GM23338 (cell line): ENCODE results near the gene FCHO2. TPM values are rescaled to one million over a fixed set of nuclear protein-coding genes. Genes with fewer than 3 reads are reported as not detected.
"Not testable (repeated sequence)": the region's sequence is repeated elsewhere in the genome, so short reads cannot be mapped to it uniquely, and the experiment has no call there.

Experiments used
- ATAC-seq: fragments of 200-7000 bp; cut with Tn5 transposase; 3 replicates; pipeline ENCODE4 v1.9.1; 2020
- DNase-seq: peaks from one replicate; pipeline ENCODE4 v3.0.0-alpha.2; 2015; ENCODE audit warnings: low spot score
- H2AFZ ChIP-seq: fragments of 200-600 bp; sonication (generic); 2 replicates; pipeline ENCODE4 v1.8.0; 2016; ENCODE audit warnings: antibody characterized with exemption, mild to moderate bottlenecking, moderate library complexity
- H3F3A ChIP-seq: fragments of 200-600 bp; sonication (generic); replicated peaks from 2 replicates; pipeline ENCODE4 v1.8.0; 2017; ENCODE audit warnings: antibody characterized with exemption, mixed run types, low read depth
- H3K27ac ChIP-seq: fragments of 200-600 bp; sonication (generic); 2 replicates; pipeline ENCODE4 v1.6.1; 2016; ENCODE audit warnings: low read depth
- H3K27me3 ChIP-seq: fragments of 200-600 bp; sonication (generic); 2 replicates; pipeline ENCODE4 v1.8.0; 2016; ENCODE audit warnings: mild to moderate bottlenecking, mixed run types, moderate library complexity; ENCODE audit not compliant: insufficient read depth
- H3K36me3 ChIP-seq: fragments of 200-600 bp; sonication (generic); 2 replicates; pipeline ENCODE4 v1.8.0; 2016; ENCODE audit warnings: mild to moderate bottlenecking; ENCODE audit not compliant: insufficient read depth
- H3K4me1 ChIP-seq: fragments of 200-600 bp; sonication (generic); 2 replicates; pipeline ENCODE4 v1.8.0; 2016; ENCODE audit warnings: mild to moderate bottlenecking, moderate library complexity; ENCODE audit not compliant: insufficient read depth
- H3K4me2 ChIP-seq: fragments of 200-600 bp; sonication (generic); 2 replicates; pipeline ENCODE4 v1.7.1; 2017; ENCODE audit warnings: mixed run types
- H3K4me3 ChIP-seq: fragments of 200-600 bp; sonication (generic); 2 replicates; pipeline ENCODE4 v1.6.1; 2016; ENCODE audit warnings: mixed run types
- H3K79me2 ChIP-seq: fragments of 200-600 bp; sonication (generic); replicated peaks from 2 replicates; pipeline ENCODE4 v1.8.0; 2017; ENCODE audit warnings: mild to moderate bottlenecking; ENCODE audit not compliant: insufficient read depth
- H3K9me2 ChIP-seq: fragments of 200-600 bp; sonication (generic); 2 replicates; pipeline ENCODE4 v1.8.0; 2017; ENCODE audit not compliant: insufficient read depth
- H4K20me1 ChIP-seq: fragments of 200-600 bp; sonication (generic); replicated peaks from 2 replicates; pipeline ENCODE4 v1.8.0; 2017; ENCODE audit warnings: mild to moderate bottlenecking; ENCODE audit not compliant: insufficient read depth
- H3K27ac Mint-ChIP-seq: 2 replicates; pipeline ENCODE4 v1.8.0; 2020; ENCODE audit warnings: inconsistent platforms, mild to moderate bottlenecking, moderate library complexity, mixed read lengths
- H3K27me3 Mint-ChIP-seq: 3 replicates; pipeline ENCODE4 v1.8.0; 2022; ENCODE audit warnings: low read depth, mild to moderate bottlenecking, moderate library complexity, mixed read lengths, inconsistent platforms; ENCODE audit not compliant: insufficient read depth, poor library complexity
- H3K36me3 Mint-ChIP-seq: 3 replicates; pipeline ENCODE4 v1.8.0; 2021; ENCODE audit warnings: low read depth, mild to moderate bottlenecking, inconsistent platforms, moderate library complexity, mixed read lengths
- H3K4me1 Mint-ChIP-seq: 3 replicates; pipeline ENCODE4 v1.8.0; 2020; ENCODE audit warnings: mild to moderate bottlenecking, inconsistent platforms, mixed read lengths
- H3K4me3 Mint-ChIP-seq: 3 replicates; pipeline ENCODE4 v1.8.0; 2021; ENCODE audit warnings: moderate library complexity, mild to moderate bottlenecking, inconsistent platforms, mixed read lengths
- H3K9me3 Mint-ChIP-seq: 3 replicates; pipeline ENCODE4 v1.8.0; 2020; ENCODE audit warnings: moderate library complexity, mild to moderate bottlenecking, inconsistent platforms, mixed read lengths
- CREB1 ChIP-seq: fragments of 250-450 bp; sonication (Bioruptor Pico); IDR thresholded peaks from 2 replicates; pipeline ENCODE4 v1.5.0; 2020; ENCODE audit warnings: low read depth, mild to moderate bottlenecking, moderate library complexity
- EZH2 ChIP-seq: fragments of 200-600 bp; sonication (generic); IDR thresholded peaks from one replicate; pipeline ENCODE4 v1.8.0; 2017; ENCODE audit warnings: antibody characterized with exemption, mild to moderate bottlenecking, low read depth; ENCODE audit not compliant: unreplicated experiment
- EZH2phosphoT487 ChIP-seq: fragments of 200-600 bp; sonication (generic); IDR thresholded peaks from one replicate; pipeline ENCODE4 v1.8.1; 2018; ENCODE audit warnings: antibody characterized with exemption; ENCODE audit not compliant: unreplicated experiment
- JUNB ChIP-seq: IDR thresholded peaks from one replicate; pipeline ENCODE4 v1.6.1; 2016; ENCODE audit warnings: antibody characterized with exemption; ENCODE audit not compliant: unreplicated experiment
- NANOG ChIP-seq: IDR thresholded peaks from 2 replicates; pipeline ENCODE4 v1.6.1; 2016; ENCODE audit warnings: antibody characterized with exemption, borderline replicate concordance
- ZNF462 ChIP-seq: fragments of 250-450 bp; sonication (Bioruptor Pico); IDR thresholded peaks from 2 replicates; pipeline ENCODE4 v1.5.0; 2020; ENCODE audit warnings: mild to moderate bottlenecking, moderate library complexity
- polyA plus RNA-seq: library from polyadenylated mRNA; unstranded; fragments of >200 nt; fragmentation: Nextera tagmentation; extraction: Ambion mirVana; gene quantifications from 2 replicates; pipeline ENCODE4 v1.2.1, GENCODE V29; 2016
- total RNA-seq: library from RNA; depleted of rRNA; stranded (reverse); fragments of >200 nt; shearing (Covaris generic); gene quantifications from 2 replicates; pipeline ENCODE4 v1.2.3, GENCODE V29; 2014

Gene FCHO2
- total and polyA plus RNA-seq, 2 experiments from 2014 or later = 8.4 to 10.1 TPM

GRCh38 chr5:73022471-73023169 is 66.8 kb downstream of the FCHO2 start:
- Mint-ChIP-seq H3K36me3 (peaks cover 3% of the 10 kb centered on the region; the same call in 1 of the 3 replicates), H3K9me3 (no peaks in the 10 kb centered on the region), H3K4me3 (no peak overlapping the region), H3K4me1 (no peaks in the 10 kb centered on the region), H3K27ac (no peak overlapping the region), H3K27me3 (peaks cover 5% of the 10 kb centered on the region)
- DNase-seq = no peak
- ATAC-seq = no peak
- TF ChIP-seq CREB1 (CRISPR knock-in tag) = no peak
- TF ChIP-seq JUNB = no peak
- no peak for TF ChIP-seq ZNF462 (CRISPR knock-in tag)
- TF ChIP-seq EZH2phosphoT487 = no peak
- no peak for TF ChIP-seq EZH2
- no peak for TF ChIP-seq NANOG
- Histone ChIP-seq H2AFZ (no peak overlapping the region), H3K36me3 (no peaks in the 10 kb centered on the region), H3F3A (no peaks in the 10 kb centered on the region), H3K27ac (no peak overlapping the region), H3K79me2 (no peaks in the 10 kb centered on the region), H3K4me1 (no peaks in the 10 kb centered on the region), H3K4me3 (no peak overlapping the region), H3K27me3 (no peaks in the 10 kb centered on the region), H3K4me2 (no peak overlapping the region), H4K20me1 (no peaks in the 10 kb centered on the region), H3K9me2 (no peaks in the 10 kb centered on the region)

GRCh38 chr5:73024946-73025544 is 69.2 kb downstream of the FCHO2 start:
- H3K36me3 Mint-ChIP-seq, ATAC-seq, H3K4me3 ChIP-seq, H3K27me3 Mint-ChIP-seq, H3K4me1 ChIP-seq, H3K4me2 ChIP-seq, H3K27ac Mint-ChIP-seq, H3K27ac ChIP-seq, DNase-seq, H3K79me2 ChIP-seq, H3F3A ChIP-seq, H3K9me2 ChIP-seq, H4K20me1 ChIP-seq, H3K4me1 Mint-ChIP-seq, H2AFZ ChIP-seq, H3K4me3 Mint-ChIP-seq, H3K27me3 ChIP-seq, H3K9me3 Mint-ChIP-seq, H3K36me3 ChIP-seq: not testable (repeated sequence)
